HepG2 (cell line): ENCODE results near the gene RGL3. TPM values are rescaled to one million over a fixed set of nuclear protein-coding genes. Genes with fewer than 3 reads are reported as not detected.

Experiments used
- HMG20B ChIP-seq: conservative IDR thresholded peaks from 2 replicates; pipeline ENCODE4 v1.6.1; 2016; ENCODE audit warnings: missing genetic modification reagents, missing compliant biosample characterization
- JARID2 ChIP-seq: sonication (generic); formaldehyde crosslinking; IDR thresholded peaks from 2 replicates; pipeline ENCODE4 v1.8.1; 2023; ENCODE audit warnings: missing genetic modification reagents, inconsistent platforms; ENCODE audit not compliant: insufficient replicate concordance
- MAFG ChIP-seq: sonication (generic); formaldehyde crosslinking; IDR thresholded peaks from 2 replicates; pipeline ENCODE4 v1.5.1; 2020; ENCODE audit warnings: mild to moderate bottlenecking, missing genetic modification reagents
- MATR3 ChIP-seq: sonication (generic); formaldehyde crosslinking; IDR thresholded peaks from 2 replicates; pipeline ENCODE4 v1.4.0; 2020; ENCODE audit warnings: missing genetic modification reagents
- RFX3 ChIP-seq: IDR thresholded peaks from 2 replicates; pipeline ENCODE4 v1.6.1; 2016; ENCODE audit warnings: missing biosample characterization, missing genetic modification reagents
- ZFP82 ChIP-seq: sonication (generic); formaldehyde crosslinking; IDR thresholded peaks from 2 replicates; pipeline ENCODE4 v1.5.1; 2020; ENCODE audit warnings: mild to moderate bottlenecking, missing genetic modification reagents, borderline replicate concordance
- ZMYM2 ChIP-seq: sonication (generic); formaldehyde crosslinking; IDR thresholded peaks from 2 replicates; pipeline ENCODE4 v1.8.0; 2022; ENCODE audit warnings: mild to moderate bottlenecking, missing genetic modification reagents
- ZNF136 ChIP-seq: sonication (generic); formaldehyde crosslinking; IDR thresholded peaks from 2 replicates; pipeline ENCODE4 v1.8.1; 2022; ENCODE audit warnings: low read depth, mild to moderate bottlenecking, moderate library complexity, missing genetic modification reagents
- ZNF282 ChIP-seq: fragments of 450-650 bp; IDR thresholded peaks from 2 replicates; pipeline ENCODE4 v1.6.1; 2018; ENCODE audit not compliant: partially characterized antibody
- ZNF44 ChIP-seq: sonication (generic); formaldehyde crosslinking; IDR thresholded peaks from 2 replicates; pipeline ENCODE4 v1.5.1; 2020; ENCODE audit warnings: mild to moderate bottlenecking, missing genetic modification reagents
- ZNF644 ChIP-seq: IDR thresholded peaks from 2 replicates; pipeline ENCODE4 v1.6.1; 2016; ENCODE audit warnings: low read depth
- ZNF776 ChIP-seq: sonication (generic); formaldehyde crosslinking; IDR thresholded peaks from 2 replicates; pipeline ENCODE4 v1.4.0; 2020; ENCODE audit warnings: mild to moderate bottlenecking, missing genetic modification reagents
- polyA plus RNA-seq, 8 experiments: library from polyadenylated mRNA; depleted of rRNA in 3 of 8; stranded (reverse) in 7 of 8; unstranded in 1 of 8; fragments of >200 nt; fragmentation: Illumina TruSeq in 4 of 8; extraction: Trizol in 4 of 8; gene quantifications; 2 replicates each; pipeline versions ENCODE4 v1.2.1 to v1.2.3, GENCODE V29; 2011 to 2016; ENCODE audit warnings: low read depth in 4 of 8, missing spikeins in 1 of 8, mixed read lengths in 1 of 8; ENCODE audit not compliant: insufficient read depth in 1 of 8
- total RNA-seq, 5 experiments: library from RNA; depleted of rRNA; stranded (reverse); fragments of >200 nt; fragmentation: Illumina TruSeq; extraction: Trizol; gene quantifications; 2 replicates each; pipeline ENCODE4 v1.2.3, GENCODE V29; 2016; ENCODE audit warnings: low read depth in 1 of 5
- TF ChIP-seq, protein P1 (sequence below): sonication (generic); formaldehyde crosslinking; IDR thresholded peaks from 2 replicates; pipeline ENCODE4 v1.5.0; 2020; ENCODE audit warnings: missing genetic modification reagents
- TF ChIP-seq, protein P2 (sequence below): sonication (generic); formaldehyde crosslinking; IDR thresholded peaks from 2 replicates; pipeline ENCODE4 v1.4.0; 2020; ENCODE audit warnings: mild to moderate bottlenecking, missing genetic modification reagents, borderline replicate concordance
- TF ChIP-seq, protein P3 (sequence below): IDR thresholded peaks from 2 replicates; pipeline ENCODE4 v1.6.1; 2012; ENCODE audit warnings: inconsistent platforms
- TF ChIP-seq, protein P4 (sequence below): sonication (generic); formaldehyde crosslinking; IDR thresholded peaks from 2 replicates; pipeline ENCODE4 v1.9.0; 2021; ENCODE audit warnings: missing genetic modification reagents, borderline replicate concordance
- TF ChIP-seq, protein P5 (sequence below): sonication (generic); formaldehyde crosslinking; IDR thresholded peaks from 2 replicates; pipeline ENCODE4 v1.8.0; 2022; ENCODE audit warnings: mild to moderate bottlenecking, missing genetic modification reagents; ENCODE audit not compliant: insufficient replicate concordance

RGL3 gene
- total and polyA plus RNA-seq, 2 of the 13 experiments (the other 11 are each of a cell fraction or from before 2014, with no cell fraction given): 4.2 to 7.6 TPM

DNA sequence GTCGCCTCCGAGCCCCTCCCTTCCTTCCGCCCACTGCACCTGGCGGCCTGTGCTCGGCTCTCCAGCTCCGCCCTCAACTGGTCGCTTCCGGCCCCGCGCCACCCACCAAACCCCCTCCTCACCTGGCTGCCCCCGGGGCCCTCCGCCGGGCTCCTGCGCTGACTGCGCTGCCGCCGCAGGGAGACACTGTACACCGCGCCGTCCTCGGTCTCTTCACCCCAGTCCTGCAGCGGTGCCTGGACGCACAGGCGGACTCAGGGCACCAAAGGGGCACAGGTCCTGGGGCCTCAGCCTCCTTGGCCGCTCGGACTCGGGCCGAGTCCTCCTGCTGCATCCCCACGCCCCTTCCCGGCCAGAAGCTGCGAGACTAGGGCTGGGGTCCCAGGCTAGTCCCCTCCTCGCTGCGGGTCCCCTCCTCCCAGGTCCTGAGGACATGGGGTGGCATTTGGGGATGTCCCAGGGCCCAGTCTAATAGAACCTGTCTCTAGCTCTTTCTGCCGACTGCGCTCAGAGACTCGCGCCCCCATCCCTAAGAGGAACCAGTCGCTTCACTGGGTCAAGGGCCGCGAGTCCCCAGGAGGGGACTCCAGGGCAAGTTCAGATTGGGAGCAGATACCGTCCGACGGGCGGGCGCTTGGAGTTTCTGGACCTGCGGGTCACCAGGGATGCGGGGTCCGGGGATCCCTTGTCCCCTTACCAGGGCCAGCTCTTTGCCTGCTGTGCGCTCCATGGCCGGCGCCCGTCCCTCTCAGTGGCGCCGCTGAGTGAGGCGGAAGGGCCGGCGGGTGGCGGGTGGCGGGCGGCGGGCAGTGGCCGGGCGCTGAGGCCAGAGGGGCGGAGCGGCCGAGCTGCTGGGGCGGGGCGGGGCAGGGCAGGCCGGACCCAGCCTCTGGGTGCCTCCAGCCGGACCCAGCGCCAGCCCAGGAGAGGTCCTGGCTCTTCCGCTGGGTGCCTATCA, at the start of gene RGL3 (continued):
- TF ChIP-seq, protein P1, sequence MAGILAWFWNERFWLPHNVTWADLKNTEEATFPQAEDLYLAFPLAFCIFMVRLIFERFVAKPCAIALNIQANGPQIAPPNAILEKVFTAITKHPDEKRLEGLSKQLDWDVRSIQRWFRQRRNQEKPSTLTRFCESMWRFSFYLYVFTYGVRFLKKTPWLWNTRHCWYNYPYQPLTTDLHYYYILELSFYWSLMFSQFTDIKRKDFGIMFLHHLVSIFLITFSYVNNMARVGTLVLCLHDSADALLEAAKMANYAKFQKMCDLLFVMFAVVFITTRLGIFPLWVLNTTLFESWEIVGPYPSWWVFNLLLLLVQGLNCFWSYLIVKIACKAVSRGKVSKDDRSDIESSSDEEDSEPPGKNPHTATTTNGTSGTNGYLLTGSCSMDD (CRISPR knock-in tag): no peak
- TF ChIP-seq MATR3 (CRISPR knock-in tag) (no peak), ZNF776 (no peak), HMG20B (CRISPR knock-in tag) (no peak), MAFG (no peak), ZNF44 (peak; percentile 11; the same call in 1 of the 2 replicates), ZFP82 (CRISPR knock-in tag) (no peak), RFX3 (CRISPR knock-in tag) (no peak), ZMYM2 (CRISPR knock-in tag) (no peak), JARID2 (CRISPR knock-in tag) (peak; percentile 32), ZNF282 (no peak), ZNF136 (CRISPR knock-in tag) (no peak), ZNF644 (CRISPR knock-in tag) (no peak)
- TF ChIP-seq, protein P2, sequence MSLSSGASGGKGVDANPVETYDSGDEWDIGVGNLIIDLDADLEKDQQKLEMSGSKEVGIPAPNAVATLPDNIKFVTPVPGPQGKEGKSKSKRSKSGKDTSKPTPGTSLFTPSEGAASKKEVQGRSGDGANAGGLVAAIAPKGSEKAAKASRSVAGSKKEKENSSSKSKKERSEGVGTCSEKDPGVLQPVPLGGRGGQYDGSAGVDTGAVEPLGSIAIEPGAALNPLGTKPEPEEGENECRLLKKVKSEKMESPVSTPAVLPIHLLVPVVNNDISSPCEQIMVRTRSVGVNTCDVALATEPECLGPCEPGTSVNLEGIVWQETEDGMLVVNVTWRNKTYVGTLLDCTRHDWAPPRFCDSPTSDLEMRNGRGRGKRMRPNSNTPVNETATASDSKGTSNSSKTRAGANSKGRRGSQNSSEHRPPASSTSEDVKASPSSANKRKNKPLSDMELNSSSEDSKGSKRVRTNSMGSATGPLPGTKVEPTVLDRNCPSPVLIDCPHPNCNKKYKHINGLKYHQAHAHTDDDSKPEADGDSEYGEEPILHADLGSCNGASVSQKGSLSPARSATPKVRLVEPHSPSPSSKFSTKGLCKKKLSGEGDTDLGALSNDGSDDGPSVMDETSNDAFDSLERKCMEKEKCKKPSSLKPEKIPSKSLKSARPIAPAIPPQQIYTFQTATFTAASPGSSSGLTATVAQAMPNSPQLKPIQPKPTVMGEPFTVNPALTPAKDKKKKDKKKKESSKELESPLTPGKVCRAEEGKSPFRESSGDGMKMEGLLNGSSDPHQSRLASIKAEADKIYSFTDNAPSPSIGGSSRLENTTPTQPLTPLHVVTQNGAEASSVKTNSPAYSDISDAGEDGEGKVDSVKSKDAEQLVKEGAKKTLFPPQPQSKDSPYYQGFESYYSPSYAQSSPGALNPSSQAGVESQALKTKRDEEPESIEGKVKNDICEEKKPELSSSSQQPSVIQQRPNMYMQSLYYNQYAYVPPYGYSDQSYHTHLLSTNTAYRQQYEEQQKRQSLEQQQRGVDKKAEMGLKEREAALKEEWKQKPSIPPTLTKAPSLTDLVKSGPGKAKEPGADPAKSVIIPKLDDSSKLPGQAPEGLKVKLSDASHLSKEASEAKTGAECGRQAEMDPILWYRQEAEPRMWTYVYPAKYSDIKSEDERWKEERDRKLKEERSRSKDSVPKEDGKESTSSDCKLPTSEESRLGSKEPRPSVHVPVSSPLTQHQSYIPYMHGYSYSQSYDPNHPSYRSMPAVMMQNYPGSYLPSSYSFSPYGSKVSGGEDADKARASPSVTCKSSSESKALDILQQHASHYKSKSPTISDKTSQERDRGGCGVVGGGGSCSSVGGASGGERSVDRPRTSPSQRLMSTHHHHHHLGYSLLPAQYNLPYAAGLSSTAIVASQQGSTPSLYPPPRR (CRISPR knock-in tag): 0 out of 2 replicates have a peak, but pooled peaks have one; percentile 36
- TF ChIP-seq, protein P3, sequence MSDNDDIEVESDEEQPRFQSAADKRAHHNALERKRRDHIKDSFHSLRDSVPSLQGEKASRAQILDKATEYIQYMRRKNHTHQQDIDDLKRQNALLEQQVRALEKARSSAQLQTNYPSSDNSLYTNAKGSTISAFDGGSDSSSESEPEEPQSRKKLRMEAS: no peak
- TF ChIP-seq, protein P4, sequence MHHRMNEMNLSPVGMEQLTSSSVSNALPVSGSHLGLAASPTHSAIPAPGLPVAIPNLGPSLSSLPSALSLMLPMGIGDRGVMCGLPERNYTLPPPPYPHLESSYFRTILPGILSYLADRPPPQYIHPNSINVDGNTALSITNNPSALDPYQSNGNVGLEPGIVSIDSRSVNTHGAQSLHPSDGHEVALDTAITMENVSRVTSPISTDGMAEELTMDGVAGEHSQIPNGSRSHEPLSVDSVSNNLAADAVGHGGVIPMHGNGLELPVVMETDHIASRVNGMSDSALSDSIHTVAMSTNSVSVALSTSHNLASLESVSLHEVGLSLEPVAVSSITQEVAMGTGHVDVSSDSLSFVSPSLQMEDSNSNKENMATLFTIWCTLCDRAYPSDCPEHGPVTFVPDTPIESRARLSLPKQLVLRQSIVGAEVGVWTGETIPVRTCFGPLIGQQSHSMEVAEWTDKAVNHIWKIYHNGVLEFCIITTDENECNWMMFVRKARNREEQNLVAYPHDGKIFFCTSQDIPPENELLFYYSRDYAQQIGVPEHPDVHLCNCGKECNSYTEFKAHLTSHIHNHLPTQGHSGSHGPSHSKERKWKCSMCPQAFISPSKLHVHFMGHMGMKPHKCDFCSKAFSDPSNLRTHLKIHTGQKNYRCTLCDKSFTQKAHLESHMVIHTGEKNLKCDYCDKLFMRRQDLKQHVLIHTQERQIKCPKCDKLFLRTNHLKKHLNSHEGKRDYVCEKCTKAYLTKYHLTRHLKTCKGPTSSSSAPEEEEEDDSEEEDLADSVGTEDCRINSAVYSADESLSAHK (CRISPR knock-in tag): no peak
- TF ChIP-seq, protein P5, sequence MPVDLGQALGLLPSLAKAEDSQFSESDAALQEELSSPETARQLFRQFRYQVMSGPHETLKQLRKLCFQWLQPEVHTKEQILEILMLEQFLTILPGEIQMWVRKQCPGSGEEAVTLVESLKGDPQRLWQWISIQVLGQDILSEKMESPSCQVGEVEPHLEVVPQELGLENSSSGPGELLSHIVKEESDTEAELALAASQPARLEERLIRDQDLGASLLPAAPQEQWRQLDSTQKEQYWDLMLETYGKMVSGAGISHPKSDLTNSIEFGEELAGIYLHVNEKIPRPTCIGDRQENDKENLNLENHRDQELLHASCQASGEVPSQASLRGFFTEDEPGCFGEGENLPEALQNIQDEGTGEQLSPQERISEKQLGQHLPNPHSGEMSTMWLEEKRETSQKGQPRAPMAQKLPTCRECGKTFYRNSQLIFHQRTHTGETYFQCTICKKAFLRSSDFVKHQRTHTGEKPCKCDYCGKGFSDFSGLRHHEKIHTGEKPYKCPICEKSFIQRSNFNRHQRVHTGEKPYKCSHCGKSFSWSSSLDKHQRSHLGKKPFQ: no peak
